SHP77 treated with DMSO at 0.1 percent for 48 hours (cell line): ENCODE data around the gene EXOC4.

ENCODE experiments used
- DNase-seq: peaks from one replicate; lab custom pipeline; 2025; lab: John Stamatoyannopoulos, UW

The EXOC4 gene

DNA sequence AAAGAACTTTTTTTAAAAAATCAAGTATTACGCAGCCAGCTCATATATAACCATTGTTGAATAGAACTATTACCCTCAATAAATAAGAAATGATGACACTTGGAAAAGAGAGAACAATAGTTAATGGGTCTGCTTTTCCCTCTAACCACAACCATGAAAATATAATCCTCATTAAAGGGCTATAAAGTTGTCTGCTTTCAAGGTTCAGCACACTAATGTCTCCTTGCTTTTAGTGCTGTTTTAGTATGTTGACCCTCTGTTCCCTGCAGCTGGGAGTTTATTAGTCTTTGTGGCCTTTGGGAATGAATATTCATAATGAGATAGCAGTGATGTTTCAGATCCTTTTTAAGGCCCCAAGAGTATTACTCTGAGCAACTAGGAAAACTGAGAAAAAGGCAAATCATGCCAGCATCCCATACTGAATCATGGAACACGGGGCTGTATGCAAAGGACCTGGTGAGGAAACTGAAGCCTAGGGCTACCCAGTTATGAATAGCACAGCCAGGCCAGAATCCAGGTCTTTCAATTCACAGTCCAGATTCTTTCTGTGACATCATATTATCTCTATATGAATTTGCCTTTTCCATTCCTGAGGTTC lies 542.3 kb downstream of the EXOC4 start:
- no peak for DNase-seq

DNA sequence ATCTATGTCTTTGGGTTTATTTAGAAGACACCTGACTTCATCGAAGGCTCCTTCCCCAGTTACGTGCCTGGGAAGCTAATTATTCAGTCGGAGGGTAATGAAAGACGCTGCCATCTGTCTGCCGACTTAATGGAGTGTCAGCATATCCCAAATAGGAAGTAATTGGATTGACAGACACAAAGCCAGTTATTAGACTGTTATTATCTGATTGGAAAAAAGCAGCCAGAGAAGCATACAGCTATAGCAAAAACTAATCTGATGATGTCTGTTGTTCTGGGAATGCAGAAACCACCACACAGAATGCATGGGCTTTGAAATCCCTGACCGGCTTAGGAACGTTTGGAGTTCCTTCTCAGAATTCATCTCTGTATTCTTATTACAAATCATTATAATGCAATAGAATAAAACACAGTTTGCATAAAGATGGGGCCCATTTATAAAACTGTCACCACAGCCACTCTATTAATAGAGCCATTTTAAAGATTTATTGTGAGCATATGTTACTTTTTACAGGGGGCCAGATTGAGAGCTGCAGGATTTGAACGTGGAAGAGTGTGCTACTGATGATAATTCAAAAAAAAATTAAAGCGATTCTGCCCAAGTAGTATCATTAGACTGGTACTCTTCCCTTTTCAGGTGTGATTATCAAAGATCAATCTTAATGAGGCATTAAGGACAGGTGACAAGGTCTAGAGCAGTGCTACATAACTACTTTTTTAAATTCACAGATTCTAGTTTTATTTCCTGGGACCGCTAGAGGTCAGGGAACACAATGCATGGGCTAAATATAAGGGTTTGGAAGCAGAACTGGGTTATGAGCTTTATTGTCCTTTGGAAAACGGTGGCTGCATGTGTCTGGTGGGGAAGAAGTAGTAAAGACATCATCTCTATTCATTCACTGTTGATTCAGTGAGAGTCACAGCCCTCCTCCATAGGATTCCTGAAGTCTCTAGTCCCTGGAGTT lies 544.2 kb downstream of the EXOC4 start:
- no peak for DNase-seq

DNA sequence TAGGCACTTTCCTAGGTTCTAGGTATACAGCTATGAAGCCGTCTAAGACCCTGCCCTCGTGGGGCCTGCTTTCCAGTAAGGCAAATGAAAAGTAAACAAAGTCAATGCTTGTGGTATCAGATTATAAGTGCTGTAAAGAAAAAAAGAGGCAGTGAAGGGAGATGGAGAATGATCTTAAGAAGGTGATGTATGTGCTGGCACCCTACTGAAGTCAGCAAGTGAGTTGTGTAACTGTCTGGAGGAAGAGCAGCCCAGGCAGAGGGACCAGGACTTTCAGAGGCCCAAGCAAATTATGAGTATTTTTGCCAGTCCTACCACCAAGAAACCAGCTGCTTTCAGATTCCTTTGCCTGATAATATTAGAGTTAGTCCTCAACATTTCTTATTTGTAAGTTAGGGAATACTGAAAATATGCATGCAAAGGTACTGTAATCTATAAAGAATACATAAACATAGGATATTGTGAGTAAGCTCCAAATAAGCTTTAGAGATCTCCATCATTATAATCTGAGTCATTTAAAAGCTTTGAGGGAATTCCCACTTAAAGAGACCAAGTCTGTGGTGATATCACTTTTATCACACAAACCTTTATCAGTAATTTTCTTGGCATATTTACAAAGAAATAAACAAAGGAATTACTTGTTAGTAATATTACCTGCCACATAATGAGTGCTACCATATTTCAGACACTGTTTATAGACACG lies 545.1 kb downstream of the EXOC4 start:
- DNase-seq, result no peak

DNA sequence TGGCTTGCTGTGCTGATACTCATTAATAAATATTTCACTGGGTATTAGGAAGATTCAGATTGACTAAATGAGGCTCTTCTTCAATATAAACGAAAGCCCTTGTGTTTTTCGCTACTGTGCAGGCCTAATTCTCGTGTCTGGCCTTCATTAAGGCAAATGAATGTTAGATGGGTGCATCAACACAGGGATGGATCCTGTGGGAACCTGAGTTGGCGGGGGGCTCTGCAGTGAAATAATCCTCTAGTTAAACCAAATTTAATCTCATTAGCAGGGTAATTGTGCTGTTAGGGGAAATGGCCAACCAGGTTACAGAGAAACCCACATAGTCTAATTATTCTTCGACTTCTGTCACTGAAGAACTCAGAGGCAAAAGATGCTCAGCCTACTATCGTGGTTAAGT lies 548.5 kb downstream of the EXOC4 start:
- no peak for DNase-seq

DNA sequence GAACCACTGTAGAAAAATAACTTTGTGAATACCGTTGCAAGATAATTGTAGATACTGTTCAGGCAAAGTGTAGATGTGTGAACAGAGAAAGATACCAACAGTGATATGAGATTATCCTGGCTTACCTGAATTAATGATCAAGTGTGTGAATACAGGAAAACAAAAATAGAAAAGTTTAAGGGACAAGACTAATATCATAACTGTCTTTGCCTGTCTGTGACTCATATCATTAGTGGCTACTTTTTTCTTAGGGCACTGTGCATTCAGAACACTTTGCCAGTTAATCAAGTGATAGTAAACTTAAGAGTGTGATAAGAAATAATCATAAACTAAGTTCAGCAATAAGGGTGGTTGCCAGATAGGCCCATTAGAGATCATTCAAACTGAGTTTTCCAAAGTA lies 551.2 kb downstream of the EXOC4 start:
- DNase-seq, result no peak

DNA sequence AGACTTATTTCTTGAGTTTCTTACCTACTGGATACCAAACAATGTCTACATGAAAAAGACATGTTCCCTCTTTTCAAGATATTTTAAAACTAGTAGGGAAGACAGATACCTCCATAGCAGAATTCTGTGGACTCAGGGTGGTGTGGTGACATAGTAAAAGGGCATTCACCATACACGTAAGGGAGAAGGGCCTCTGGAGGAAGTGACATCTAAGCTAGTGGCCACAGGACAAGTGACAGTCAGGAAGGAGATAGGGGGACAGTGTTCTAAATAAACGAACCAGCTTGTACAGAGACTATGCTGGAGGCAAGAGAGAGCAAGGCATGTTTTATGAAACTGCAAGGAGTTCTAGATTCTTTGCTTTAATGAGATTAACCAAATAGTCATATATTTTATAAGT lies 552.5 kb downstream of the EXOC4 start:
- DNase-seq, result no peak

DNA sequence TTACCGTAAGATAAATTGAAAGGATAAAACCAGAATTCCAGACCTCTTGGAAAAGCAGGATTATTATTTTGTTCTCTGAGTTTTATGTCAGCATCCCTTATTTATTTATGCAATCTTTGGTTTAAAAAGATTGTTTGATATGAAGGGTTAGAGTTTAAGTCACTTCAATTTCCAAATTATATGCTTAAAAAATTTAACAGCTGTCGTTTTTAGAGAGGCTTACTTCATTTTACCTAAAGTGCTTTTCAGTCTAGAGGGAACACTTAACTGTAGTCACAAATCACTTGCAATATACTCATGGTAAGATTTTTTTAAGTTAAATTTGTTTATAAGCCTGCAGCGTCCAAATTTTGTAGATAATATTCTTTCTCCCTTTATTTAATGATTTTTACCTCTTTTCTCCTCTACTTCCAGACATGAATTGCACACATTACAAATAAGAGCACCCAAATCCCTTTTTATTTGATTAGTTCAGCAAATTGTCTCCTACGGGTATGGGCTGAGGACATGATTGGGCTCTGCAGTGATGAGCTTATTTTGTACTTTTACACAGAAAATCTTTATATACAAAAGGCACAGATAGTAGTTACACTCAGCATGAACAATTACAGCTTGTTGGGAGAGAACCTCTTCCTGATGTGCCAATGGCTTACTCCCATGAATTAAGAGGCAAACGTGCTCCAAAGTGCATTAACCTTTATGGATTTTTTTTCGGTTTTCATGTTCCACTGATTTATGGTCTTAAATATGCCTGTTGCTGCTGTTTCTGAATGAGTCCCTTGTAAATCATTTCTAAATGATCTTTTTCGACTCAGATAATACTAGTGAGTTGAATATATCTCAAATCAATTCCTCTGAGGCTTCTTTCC lies 555.0 kb downstream of the EXOC4 start:
- no peak for DNase-seq

DNA sequence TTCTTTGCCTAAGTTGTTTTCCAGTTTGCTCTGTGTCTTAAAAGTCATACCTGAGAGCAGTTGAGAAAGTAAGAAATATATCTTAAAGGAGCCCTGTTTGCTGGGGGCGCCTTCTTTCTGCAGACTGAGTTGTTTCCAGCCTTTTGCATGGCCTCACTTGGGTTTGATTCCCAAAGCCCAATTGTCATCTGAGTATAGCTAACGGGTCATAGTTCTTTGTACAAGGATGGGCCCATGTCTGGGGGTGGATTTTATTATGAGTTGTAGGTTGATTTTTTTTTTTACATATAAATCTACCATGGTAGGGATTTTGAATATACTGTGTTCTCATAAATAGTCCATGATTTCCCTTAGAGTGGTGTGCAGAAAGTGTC lies 555.6 kb downstream of the EXOC4 start:
- no peak for DNase-seq

DNA sequence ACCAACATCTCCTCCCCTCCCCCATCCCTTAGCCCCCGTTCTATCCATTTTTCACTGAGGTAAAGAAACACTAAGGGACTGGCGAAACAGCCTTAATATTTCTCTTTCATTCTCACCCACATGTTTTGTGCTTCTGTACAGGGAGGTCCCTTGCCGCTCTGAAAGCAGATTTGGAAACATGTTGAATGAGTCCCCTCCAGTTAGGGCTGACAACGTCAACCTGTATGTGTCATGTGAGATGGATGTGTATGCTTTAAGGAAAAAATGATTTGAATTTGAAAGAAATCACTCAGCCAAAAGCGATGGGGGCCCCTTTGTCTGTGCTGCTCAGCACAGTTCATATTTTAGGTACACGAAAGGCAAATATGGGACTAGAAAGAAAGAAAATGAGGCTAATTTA lies 560.0 kb downstream of the EXOC4 start:
- DNase-seq, result no peak

DNA sequence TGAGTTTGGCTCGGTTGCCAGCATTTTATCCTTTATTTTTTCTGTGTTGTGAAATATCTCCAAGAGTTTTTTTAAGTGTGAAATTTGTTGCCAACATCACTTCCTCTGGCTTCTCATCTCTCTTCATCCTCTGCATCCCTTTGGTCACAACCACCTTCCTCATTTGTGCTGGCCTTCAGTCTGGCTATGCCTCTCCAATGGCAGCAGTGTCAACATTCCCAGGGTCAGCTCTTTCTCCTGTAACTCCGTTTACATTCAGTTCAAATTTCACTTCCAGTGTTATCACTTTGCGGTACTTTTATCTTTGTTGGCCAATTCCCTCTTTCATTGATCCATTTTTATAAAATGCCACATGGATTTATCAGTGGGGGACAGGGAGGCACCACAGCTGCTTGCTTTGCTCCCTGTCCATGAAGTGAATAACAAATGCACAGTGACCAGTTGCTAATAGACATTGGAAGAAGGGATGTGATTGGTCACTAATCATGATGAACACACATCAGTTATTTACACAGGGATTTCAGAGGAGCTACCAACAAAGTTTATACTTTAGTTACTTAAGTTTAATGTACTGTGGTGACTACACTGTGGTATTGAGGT lies 562.8 kb downstream of the EXOC4 start:
- no peak for DNase-seq

DNA sequence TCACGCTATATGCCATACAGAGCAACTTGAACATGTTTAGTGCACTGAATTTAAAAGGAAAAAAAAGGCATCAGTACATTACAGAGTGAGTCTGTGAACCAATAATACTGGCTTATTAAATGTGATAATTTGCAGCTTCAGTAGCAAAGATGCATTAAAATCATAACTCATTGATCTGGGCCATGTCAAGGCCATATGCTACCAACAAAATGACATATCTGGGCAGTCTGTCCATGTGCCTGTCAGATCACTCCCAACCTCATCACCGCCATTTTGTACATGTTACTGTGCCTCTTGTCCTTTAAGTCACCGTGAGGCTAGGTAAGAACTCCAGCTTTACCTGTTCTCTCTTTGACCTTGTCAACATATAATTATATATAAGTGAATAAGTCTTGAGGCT lies 566.8 kb downstream of the EXOC4 start:
- DNase-seq, result no peak

DNA sequence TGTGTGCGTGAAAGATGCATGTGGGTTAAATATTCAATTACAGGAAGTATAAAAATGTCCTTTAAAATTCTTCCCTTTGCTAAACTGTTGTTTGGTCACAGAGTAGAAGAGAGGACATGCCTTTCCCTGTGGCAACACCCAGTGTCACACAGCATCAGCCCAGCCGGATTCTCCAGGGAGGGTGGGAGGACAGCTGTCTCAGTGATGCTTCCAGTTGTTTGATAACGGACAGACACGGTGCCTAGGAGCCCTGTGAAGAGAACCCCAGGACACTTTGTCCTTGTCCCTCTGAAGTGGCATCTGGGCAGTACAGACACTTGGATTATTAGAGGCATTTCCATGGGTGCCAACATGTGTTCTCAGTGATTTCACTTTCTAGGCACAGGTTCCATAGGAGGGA lies 567.7 kb downstream of the EXOC4 start:
- no peak for DNase-seq

DNA sequence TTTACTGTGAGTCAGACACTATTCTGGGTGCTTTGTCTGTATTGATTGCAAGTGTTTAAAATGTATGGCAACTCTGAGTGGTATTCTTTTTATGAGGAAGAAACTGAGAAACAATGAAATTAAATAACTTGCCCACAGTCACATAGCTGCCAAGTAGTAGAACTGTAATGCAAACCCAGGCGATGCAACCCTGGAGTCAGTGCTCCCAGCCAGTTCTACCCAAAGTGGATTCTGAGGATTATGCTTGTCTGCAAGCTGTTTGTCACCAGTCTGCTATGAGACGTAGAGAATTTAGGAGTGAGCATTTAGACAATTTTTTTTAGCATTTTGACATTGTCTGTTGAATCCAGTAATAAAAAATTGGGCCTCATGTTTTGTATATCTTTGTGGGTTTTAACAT lies 568.3 kb downstream of the EXOC4 start:
- DNase-seq, result no peak

DNA sequence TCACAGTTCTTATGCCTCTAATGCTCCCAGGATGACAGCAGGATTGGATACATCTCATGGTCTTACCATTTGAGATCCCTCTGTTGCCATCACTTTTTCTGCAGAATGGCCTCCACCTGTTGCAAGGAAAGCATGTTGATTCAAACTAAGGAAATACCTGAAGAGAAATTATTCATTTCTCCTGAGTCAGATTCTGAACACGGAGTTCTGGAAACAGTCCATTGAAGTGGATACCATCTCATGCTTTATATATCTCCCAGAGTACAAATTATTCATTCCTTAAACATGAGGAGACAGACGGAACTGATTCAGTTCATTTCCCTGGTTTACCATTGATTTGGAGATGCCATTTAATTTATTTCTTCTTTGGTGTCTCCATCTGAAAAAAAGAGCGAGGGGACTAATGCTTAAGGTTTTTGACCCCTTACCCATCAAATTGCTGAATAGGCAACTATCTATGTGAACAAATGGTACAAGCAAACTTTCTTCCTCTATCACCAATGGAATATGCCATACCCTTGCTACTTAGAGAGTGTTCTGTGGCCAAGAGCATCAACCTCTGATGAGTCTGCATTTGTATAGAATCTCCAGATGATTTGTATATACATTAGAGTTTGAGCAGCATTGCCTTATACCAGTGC lies 569.2 kb downstream of the EXOC4 start:
- DNase-seq, result no peak

DNA sequence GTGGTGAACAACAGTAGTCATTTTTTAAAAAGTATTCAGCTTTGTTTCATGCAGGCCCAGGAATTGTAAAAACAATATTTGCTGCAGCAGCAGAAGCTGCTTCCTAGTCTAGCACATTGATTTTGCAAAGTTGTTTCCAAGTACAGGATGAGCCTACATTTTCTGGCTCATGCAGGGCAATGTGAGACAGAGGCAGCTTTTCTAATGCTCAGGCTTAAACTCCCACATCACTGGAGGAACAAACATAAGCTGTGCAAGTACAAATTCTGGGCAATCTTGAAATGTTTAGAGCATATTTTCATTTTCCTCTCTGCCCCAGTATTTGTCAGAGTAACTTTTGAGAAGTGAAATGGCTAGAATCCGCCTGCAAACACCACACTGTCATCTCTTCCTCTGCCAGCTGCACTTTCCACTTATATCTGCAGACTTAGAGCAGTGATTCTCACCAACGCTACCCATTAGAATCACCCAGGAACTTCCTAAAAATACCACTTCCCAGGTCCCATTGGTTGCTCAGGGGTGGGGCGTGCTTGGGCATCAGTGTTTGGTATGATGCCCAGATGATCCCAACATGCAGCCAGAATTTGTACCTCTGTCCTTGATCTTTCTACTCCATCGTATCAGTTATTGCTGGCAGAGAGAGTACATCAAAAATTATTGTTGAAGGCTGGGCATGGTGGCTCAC lies 570.1 kb downstream of the EXOC4 start:
- no peak for DNase-seq

DNA sequence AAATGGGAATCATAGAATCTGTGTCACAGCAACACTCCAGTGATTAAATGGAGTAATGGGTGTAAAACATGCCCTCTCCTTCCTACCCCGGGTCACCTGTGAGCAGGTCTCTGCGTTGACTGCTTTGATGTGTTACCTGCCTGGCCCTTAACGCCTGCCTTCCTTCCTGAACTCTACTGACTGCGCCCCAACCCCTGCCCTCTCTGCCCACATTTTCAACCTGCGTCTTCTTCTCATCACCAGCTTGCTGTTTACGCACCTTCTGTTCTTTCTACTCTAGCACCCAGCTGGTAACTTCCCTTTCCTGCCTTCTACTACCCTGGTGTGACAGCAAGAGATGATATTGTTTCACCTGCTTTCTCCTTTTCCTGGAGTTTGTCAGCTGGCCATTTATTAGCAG lies 571.3 kb downstream of the EXOC4 start:
- DNase-seq, result no peak

DNA sequence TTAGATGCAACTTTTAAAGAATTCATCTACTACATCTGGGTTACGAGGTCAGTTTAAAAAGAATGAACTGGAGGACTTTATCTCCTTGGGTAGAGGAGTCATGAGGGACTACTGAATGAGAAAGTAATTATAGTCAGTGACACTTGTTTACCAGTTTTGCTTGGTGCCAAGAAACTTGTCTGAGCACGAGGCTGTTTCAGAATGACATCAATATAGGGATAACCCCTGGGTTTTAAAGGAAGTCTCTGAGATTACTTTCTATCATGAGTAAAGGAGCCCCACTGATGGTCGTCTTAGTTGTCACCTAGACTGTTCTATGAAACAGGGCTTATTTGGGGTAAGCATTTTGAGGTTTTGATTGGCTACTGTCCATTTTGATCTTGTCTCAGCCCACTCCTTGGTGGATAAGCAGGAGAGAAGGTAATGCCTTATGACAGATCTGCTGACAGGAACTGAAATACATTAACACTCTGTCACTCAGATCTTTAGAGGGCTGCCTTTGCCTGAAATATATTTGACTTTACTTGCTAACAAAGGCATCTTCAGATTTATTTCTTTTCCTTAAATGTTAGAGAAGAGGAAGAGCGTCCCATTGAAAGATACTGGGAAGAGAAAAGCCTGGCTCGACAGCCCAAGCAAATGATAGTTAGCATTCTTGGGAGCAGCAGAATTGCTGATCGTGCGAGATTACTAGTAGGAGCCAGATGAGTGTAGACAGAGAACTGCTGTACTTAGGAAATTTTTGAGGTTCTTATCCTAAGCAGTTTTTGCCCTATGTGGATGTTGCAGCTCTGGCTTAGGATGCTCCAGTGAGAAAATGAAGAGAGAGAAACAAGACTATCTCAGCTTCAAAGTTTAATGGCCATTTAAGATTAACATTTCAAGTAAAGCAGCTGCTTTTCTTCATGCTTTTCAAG lies 575.1 kb downstream of the EXOC4 start:
- no peak for DNase-seq

DNA sequence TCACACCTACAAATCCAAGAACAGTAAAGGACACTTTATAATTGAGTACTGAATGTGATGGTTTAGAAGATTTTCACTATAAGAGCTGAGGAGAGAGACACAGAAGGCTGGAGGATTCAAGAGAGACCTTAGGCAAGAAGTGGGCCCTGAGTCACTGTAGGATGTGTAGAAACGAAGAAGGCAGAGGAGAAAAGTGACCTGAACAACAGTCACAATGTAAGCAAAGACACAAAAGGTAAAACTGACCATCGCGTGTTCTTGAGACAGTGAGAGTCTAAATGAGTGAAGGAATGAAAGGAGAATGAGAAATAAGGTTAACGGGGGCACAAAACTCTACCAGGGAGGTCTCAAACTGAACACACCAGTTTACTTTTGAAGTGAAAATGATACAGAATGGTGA lies 576.0 kb downstream of the EXOC4 start:
- DNase-seq, result no peak

DNA sequence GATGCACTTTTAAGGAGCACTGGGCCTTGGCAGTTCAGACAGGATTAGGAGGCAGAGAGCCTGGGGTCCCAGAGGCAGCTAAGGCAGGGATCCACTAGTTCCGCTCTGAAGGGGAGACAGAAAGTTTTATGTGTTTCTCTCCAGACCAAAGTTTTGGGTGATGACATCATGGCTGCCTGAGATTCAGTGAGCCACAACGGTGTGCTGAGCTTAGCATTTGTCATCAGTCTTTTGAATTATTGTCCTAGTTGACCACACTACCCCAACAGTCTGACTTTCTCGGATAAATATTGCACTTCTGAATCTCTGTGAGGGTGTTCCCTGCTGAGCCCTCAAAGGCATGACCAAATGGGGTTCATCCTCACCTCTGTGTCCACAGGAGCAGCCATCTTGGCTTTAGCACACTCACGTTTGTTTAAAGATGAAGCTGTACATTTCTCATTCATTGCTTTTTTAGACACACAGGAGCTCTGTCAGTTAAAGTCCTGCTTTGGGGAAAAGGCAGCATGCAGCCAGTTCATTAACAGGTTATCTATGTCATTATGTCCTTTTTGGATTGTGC lies 576.5 kb downstream of the EXOC4 start:
- no peak for DNase-seq
